HG02870 (cell line): Measurements from ENCODE around the gene PREB.
"Not testable (repeated sequence)": the region's sequence is repeated elsewhere in the genome, so short reads cannot be mapped to it uniquely, and the experiment has no call there.

Source experiments
- ATAC-seq: cut with Tn5 transposase; IDR thresholded peaks from one replicate; pipeline ENCODE4 v1.9.1; 2021; ENCODE audit warnings: mild to moderate bottlenecking, moderate library complexity; ENCODE audit not compliant: unreplicated experiment

PREB gene

GRCh38 chr2:27127883-27128667 is 6.4 kb downstream of the PREB start:
- no peak for ATAC-seq

DNA sequence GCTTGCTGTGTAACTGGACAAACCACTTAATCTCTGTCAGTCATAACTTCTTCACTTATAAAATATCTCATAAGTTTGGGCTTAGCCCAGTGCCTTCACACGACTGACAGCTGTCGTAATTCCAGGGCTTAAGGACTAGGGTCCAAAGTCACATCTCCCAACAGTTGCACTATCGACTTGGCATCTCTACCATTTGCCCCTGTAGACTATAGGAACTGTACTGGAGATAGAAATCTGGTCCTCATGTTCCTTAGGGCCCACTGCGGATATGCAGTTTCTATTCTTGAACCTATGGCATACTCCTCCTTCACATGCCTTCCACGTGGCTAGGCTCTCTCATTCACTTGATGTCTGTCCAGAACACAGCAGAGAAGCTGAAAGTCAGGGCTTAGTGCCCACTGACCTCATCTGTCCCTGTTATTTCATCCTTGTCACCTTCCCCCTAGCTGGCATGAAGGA is 8.2 kb downstream of the PREB start:
- ATAC-seq: no peak

GRCh38 chr2:27125104-27125503 is 9.3 kb downstream of the PREB start:
- ATAC-seq: no peak

GRCh38 chr2:27123302-27124150 is 10.9 kb downstream of the PREB start, which contains the start of gene ABHD1:
TSS of gene ABHD1 (plus strand) at chr2:27123815. CDS start at chr2:27123949, 134 bp downstream.
- no peak for ATAC-seq

DNA sequence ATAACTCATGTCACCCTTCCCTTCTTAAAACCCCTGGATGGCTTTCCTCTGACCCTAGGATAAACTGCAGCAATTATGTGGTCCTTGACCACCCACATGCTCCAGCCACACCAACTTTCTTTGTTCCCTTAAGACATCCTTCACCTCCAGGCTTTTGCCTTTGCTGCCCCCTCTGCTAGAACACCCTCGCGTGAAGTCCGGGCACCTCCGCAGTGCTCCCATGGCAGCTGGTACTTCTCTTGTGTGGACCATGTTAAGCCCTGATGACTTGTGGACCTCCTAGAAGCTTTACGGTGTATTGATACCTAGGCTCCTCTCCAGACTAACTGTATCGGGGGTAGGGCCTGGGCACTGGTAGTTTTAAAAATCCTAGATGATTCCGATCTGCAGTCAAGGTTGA is 11.6 kb downstream of the PREB start:
- ATAC-seq: no peak

- ATAC-seq: no peak
Observed at GRCh38 chr2:27121906-27122305, 12.5 kb downstream of the PREB start.

DNA sequence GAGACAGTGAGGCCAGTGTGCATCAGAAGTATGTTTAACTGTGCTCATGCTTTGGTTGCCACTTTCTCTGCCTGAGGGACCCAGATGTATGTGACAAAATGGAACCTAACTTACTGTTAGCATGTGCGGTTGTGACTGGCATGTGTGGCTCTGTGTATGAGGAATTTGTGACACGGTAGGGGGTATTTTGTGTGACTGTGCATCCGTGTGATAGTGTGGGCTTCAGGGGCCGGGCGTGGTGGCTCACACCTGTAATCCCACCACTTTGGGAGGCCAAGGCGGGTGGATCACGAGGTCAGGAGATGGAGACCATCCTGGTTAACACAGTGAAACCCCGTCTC is 15.1 kb downstream of the PREB start:
- ATAC-seq: not testable (repeated sequence)

- no peak for ATAC-seq
Observed at GRCh38 chr2:27118525-27119329, 15.7 kb downstream of the PREB start, which contains the start of gene CGREF1. TSS of gene CGREF1 (minus strand) at chr2:27119128. CDS start at chr2:27104366, 14,762 bp downstream.

GRCh38 chr2:27117995-27118524 is 16.4 kb downstream of the PREB start:
- no peak for ATAC-seq

DNA sequence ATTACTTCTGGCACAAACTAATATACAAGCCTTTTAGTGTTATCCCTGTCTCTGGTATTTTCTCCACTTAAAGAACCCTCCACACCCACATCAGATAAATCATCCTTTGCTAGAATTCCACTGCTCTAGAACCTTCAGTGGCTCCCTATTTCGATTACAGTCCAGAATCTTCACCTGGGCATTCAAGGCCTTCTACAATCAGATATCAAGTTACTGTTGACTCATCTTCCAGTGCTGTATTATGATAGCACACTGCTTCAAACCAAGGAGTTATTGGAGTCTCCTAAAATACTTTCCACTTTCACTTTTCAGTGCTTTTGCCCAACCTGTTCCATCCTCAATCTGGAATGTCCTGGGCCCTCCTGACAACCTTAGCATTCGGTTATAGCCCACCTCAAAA is 18.9 kb downstream of the PREB start:
- no peak for ATAC-seq

GRCh38 chr2:27111392-27112078 is 22.9 kb downstream of the PREB start:
- ATAC-seq: not testable (repeated sequence)

- not testable (repeated sequence) for ATAC-seq
Observed at GRCh38 chr2:27110603-27111352, 23.7 kb downstream of the PREB start.

DNA sequence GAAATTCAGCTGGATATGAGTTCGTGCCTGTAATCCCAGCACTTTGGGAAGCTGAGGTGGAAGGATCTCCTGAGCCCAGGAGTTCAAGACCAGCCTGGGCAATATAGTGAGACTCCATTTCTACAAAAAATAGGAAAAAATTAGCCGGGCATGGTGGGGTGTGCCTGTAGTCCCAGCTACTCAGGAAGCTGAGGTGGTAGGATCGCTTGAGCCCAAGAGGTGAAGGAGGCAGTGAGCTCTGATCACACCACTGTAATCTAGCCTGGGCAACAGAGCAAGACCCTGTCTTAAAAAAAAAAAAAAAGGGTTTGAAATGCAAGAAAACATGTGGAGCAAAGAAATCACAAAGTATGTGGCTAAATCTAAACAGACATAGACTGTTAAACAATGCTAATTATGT is 25.4 kb downstream of the PREB start:
- no peak for ATAC-seq

DNA sequence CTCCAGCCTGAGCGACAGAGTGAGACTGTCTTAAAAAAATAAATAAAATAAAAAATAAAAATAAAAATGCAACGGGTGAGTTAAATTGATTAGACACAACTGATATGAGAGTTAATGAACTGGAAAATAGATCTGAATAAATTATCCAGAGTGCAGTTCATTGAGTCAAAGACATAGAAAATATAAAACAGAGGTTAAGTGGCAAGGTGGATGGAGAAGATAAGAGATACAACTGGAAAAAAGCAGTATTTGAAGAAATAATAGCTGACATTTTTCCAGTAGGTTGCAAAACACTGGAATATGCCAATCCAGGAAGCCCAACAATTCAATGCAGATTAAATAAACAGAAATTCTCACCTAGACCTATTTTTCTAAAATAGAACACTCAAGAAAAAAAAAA is 26.2 kb downstream of the PREB start:
- no peak for ATAC-seq

DNA sequence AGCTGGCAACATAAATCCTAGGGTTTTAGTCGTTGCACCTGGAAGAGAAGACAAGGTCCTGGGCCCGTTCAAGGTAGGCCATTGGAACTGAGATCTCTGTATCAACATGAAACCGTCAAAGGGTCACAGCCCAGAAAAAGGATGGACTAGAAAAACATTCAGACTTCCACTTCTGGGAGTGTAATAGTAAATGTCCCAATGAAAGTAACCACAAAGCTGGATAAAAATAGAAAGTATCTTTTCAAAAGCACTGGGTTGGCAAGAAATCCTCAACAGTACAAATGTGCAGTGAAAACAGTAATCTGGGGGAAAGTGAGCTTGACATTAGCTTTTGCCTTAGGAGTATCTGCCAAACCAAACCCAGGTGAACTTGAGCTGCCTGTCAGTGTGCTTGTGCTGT is 28.5 kb downstream of the PREB start:
- no peak for ATAC-seq

DNA sequence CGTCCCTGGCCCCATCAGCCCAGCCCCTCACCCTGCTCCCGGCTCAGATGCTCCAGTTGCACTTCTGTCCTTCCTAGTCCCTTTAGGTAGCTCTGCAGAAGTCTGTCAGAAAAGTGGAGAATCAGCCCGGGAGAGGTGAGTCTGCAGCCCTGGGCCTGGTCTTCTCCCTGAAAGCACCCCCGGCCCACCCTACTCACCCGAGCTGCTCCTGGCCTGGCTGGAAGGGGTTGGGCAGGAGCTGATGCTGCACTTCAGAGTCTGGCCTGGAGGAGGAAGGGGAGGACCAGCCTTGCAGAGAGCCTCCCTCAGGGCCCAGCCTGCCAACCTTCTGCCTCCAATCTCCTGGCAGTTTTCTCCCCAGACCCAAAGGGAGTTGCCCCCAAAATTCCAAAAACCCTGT is 32.1 kb downstream of the PREB start:
- ATAC-seq: no peak

GRCh38 chr2:27100036-27100435 is 34.4 kb downstream of the PREB start:
- ATAC-seq: no peak

DNA sequence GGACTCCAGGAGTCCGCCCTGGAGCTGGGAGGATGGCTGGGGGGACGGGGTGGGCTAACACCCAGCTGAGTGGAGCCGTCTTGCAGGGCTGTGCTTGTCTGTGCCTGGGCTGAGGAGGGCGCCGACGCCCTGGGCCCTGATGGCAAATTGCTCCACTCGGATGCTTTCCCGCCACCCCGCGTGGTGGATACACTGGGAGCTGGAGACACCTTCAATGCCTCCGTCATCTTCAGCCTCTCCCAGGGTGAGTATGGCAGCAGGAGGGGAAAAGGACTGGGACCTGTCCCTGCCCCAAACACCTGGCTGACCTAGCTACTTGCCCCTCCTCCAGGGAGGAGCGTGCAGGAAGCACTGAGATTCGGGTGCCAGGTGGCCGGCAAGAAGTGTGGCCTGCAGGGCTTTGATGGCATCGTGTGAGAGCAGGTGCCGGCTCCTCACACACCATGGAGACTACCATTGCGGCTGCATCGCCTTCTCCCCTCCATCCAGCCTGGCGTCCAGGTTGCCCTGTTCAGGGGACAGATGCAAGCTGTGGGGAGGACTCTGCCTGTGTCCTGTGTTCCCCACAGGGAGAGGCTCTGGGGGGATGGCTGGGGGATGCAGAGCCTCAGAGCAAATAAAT is 35.0 kb downstream of the PREB start:
- ATAC-seq: no peak

DNA sequence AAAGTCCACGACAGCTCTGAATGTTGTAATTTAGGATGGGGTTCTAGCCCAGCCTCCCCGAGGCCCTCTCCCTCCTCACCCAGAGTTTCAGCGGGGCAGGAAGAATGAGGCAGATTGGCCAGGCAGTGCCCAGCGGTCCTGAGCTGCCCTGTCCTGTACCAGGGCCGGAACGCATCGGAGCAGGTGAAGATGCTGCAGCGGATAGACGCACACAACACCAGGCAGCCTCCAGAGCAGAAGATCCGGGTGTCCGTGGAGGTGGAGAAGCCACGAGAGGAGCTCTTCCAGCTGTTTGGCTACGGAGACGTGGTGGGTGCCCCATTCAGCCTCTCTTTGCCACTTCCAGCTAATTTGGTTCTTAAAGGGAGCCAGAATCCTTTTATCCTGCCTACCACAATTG is 37.1 kb downstream of the PREB start:
- no peak for ATAC-seq
